ENCODE measurements around the gene THRB.

- TF ChIP-seq FOXJ3 (CRISPR knock-in tag; IDR thresholded peaks at IDR 0.05; ENCODE audit: borderline replicate concordance): no peak
- TF ChIP-seq, protein P1, sequence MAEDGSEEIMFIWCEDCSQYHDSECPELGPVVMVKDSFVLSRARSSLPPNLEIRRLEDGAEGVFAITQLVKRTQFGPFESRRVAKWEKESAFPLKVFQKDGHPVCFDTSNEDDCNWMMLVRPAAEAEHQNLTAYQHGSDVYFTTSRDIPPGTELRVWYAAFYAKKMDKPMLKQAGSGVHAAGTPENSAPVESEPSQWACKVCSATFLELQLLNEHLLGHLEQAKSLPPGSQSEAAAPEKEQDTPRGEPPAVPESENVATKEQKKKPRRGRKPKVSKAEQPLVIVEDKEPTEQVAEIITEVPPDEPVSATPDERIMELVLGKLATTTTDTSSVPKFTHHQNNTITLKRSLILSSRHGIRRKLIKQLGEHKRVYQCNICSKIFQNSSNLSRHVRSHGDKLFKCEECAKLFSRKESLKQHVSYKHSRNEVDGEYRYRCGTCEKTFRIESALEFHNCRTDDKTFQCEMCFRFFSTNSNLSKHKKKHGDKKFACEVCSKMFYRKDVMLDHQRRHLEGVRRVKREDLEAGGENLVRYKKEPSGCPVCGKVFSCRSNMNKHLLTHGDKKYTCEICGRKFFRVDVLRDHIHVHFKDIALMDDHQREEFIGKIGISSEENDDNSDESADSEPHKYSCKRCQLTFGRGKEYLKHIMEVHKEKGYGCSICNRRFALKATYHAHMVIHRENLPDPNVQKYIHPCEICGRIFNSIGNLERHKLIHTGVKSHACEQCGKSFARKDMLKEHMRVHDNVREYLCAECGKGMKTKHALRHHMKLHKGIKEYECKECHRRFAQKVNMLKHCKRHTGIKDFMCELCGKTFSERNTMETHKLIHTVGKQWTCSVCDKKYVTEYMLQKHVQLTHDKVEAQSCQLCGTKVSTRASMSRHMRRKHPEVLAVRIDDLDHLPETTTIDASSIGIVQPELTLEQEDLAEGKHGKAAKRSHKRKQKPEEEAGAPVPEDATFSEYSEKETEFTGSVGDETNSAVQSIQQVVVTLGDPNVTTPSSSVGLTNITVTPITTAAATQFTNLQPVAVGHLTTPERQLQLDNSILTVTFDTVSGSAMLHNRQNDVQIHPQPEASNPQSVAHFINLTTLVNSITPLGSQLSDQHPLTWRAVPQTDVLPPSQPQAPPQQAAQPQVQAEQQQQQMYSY (CRISPR knock-in tag; IDR thresholded peaks at IDR 0.05): no peak
- TF ChIP-seq, protein P2, sequence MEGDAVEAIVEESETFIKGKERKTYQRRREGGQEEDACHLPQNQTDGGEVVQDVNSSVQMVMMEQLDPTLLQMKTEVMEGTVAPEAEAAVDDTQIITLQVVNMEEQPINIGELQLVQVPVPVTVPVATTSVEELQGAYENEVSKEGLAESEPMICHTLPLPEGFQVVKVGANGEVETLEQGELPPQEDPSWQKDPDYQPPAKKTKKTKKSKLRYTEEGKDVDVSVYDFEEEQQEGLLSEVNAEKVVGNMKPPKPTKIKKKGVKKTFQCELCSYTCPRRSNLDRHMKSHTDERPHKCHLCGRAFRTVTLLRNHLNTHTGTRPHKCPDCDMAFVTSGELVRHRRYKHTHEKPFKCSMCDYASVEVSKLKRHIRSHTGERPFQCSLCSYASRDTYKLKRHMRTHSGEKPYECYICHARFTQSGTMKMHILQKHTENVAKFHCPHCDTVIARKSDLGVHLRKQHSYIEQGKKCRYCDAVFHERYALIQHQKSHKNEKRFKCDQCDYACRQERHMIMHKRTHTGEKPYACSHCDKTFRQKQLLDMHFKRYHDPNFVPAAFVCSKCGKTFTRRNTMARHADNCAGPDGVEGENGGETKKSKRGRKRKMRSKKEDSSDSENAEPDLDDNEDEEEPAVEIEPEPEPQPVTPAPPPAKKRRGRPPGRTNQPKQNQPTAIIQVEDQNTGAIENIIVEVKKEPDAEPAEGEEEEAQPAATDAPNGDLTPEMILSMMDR (IDR thresholded peaks at IDR 0.05): no peak
- TF ChIP-seq, protein P3, sequence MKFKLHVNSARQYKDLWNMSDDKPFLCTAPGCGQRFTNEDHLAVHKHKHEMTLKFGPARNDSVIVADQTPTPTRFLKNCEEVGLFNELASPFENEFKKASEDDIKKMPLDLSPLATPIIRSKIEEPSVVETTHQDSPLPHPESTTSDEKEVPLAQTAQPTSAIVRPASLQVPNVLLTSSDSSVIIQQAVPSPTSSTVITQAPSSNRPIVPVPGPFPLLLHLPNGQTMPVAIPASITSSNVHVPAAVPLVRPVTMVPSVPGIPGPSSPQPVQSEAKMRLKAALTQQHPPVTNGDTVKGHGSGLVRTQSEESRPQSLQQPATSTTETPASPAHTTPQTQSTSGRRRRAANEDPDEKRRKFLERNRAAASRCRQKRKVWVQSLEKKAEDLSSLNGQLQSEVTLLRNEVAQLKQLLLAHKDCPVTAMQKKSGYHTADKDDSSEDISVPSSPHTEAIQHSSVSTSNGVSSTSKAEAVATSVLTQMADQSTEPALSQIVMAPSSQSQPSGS (CRISPR knock-in tag; IDR thresholded peaks at IDR 0.05; ENCODE audit: borderline replicate concordance, low read depth): no peak
- TF ChIP-seq MAX (CRISPR knock-in tag; IDR thresholded peaks at IDR 0.05): no peak
- TF ChIP-seq RELA (CRISPR knock-in tag; IDR thresholded peaks at IDR 0.05; ENCODE audit: borderline replicate concordance): no peak
- TF ChIP-seq MLX (CRISPR knock-in tag; IDR thresholded peaks at IDR 0.05): no peak
- TF ChIP-seq CREM (CRISPR knock-in tag; IDR thresholded peaks at IDR 0.05): no peak
- no peak for TF ChIP-seq NR2C2 (CRISPR knock-in tag; IDR thresholded peaks at IDR 0.05)
- TF ChIP-seq CDX4 (CRISPR knock-in tag; IDR thresholded peaks at IDR 0.05; ENCODE audit: borderline replicate concordance): no peak
- no peak for TF ChIP-seq MYBL2 (CRISPR knock-in tag; IDR thresholded peaks at IDR 0.05)
- no peak for TF ChIP-seq ZBTB21 (CRISPR knock-in tag; IDR thresholded peaks at IDR 0.05; ENCODE audit: borderline replicate concordance)
- TF ChIP-seq STAT6 (CRISPR knock-in tag; conservative IDR thresholded peaks at IDR 0.05; ENCODE audit: low read depth): no peak
These were observed 74.4 kb downstream of the THRB start for GRCh38 chr3:24420224-24420623.
